Measurements from ENCODE around the gene TRPC3. TPM values are rescaled to one million over a fixed set of nuclear protein-coding genes. Genes with fewer than 3 reads are reported as not detected.
"Not testable (repeated sequence)": the region's sequence is repeated elsewhere in the genome, so short reads cannot be mapped to it uniquely, and the experiment has no call there.

Gene TRPC3
- total and polyA plus RNA-seq, 2 of the 8 experiments (the other 6 are each of a cell fraction or from before 2014, with no cell fraction given), result 0.37 to 0.41 TPM

GRCh38 chr4:121926490-121926889 is 25.4 kb downstream of the TRPC3 start:
- H2AFZ ChIP-seq (ENCODE audit: low read length); DNase-seq (ENCODE audit: low read depth in 1 of 2, low spot score in 2 of 2); H3K9ac ChIP-seq (replicated peaks in 1 of 4; ENCODE audit: extremely low read depth in 1 of 4, low read depth in 3 of 4, low read length in 3 of 4); FAIRE-seq; H3K4me1 ChIP-seq (replicated peaks in 1 of 4; ENCODE audit: control insufficient read depth in 3 of 4, insufficient read depth in 4 of 4, low read length in 3 of 4); H3K4me3 ChIP-seq (ENCODE audit: extremely low read depth in 1 of 4, insufficient read depth in 2 of 4, low read depth in 3 of 4, low read length in 4 of 4); H3K4me2 ChIP-seq (ENCODE audit: insufficient read depth in 1 of 2, low read depth in 2 of 2, low read length in 2 of 2); H4K20me1 ChIP-seq (replicated peaks in 1 of 2; ENCODE audit: control insufficient read depth in 1 of 2, insufficient read depth in 2 of 2, low read length in 2 of 2); H2BK20ac ChIP-seq (ENCODE audit: low read length); H4K8ac ChIP-seq (ENCODE audit: extremely low read depth, insufficient read depth, low read length); H4K5ac ChIP-seq (ENCODE audit: insufficient read length, low read depth, low read length); H3K27ac ChIP-seq (ENCODE audit: low read depth, low read length); H2BK15ac ChIP-seq (ENCODE audit: low read length); H3K9me3 ChIP-seq (ENCODE audit: insufficient read depth in 2 of 2, low read depth in 1 of 2, low read length in 1 of 2); H3K56ac ChIP-seq (replicated peaks; ENCODE audit: insufficient read length, low read depth, low read length); H3K79me1 ChIP-seq (ENCODE audit: low read depth, low read length); H3K23ac ChIP-seq (ENCODE audit: insufficient read length); H2BK120ac ChIP-seq (replicated peaks; ENCODE audit: low read depth, low read length); H3K23me2 ChIP-seq (ENCODE audit: low read depth, low read length); H2AK5ac ChIP-seq (ENCODE audit: low read depth, low read length); H2BK12ac ChIP-seq (ENCODE audit: low read depth, low read length); H2BK5ac ChIP-seq (ENCODE audit: low read depth, low read length); H3K18ac ChIP-seq (ENCODE audit: extremely low read depth, low read length); H3K79me2 ChIP-seq (ENCODE audit: control insufficient read depth in 1 of 2, insufficient read depth in 2 of 2, low read length in 2 of 2); H3K4ac ChIP-seq (replicated peaks; ENCODE audit: insufficient read length, low read depth, low read length); H3K27me3 ChIP-seq (replicated peaks in 1 of 4; ENCODE audit: control insufficient read depth in 3 of 4, extremely low read depth in 1 of 4, insufficient read depth in 3 of 4, low read length in 3 of 4); H3K14ac ChIP-seq (ENCODE audit: insufficient read length); H4K91ac ChIP-seq (replicated peaks; ENCODE audit: insufficient read length, low read length); H3K36me3 ChIP-seq (ENCODE audit: control insufficient read depth in 2 of 4, insufficient read depth in 4 of 4, low read length in 3 of 4); POLR2A ChIA-PET (ENCODE audit: partially characterized antibody): not testable (repeated sequence)
- CTCF ChIA-PET (ENCODE audit: partially characterized antibody), result interaction anchor here (1.3 to 1.4 kb wide), 2 partner anchors 18 to 26 kb away, joined by 3 read pairs; no protein-coding TSS in a partner anchor
- 85% methylated on average over 5 of the region's 5 CpGs; no CpG with 5 or more reads in 1 of the 2 experiments for WGBS, 2 experiments (ENCODE audit: extremely low coverage in 1 of 2, insufficient coverage in 1 of 2, insufficient read length in 1 of 2, insufficient replicate concordance in 2 of 2, low coverage in 1 of 2, low lambda C conversion rate in 2 of 2, missing lambda C conversion rate in 1 of 2)
